ENCODE data around the gene NCKAP5.

NCKAP5 gene

DNA sequence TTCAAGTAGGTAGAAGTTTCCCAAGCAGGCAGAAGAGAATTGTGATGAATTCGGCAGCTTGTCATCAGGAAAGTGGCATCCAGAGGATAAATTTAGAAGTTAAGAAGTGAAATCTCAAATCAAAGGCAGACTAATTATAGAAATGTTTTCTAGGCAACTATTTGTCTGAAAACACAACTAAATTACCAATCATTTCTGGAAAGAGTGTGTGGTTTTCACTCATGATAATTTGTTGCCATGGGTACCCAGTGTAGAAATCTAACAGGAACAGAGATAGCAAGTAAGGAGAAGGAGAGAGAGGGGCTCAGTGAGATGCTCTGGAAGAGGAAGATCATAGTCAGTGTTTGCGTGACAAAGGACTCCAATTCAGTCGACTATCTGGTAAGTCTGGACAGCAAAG is 208.1 kb downstream of the NCKAP5 start:
- DNase-seq (ENCODE audit: extremely low read depth in 1 of 2, low read depth in 1 of 2) = no peak

DNA sequence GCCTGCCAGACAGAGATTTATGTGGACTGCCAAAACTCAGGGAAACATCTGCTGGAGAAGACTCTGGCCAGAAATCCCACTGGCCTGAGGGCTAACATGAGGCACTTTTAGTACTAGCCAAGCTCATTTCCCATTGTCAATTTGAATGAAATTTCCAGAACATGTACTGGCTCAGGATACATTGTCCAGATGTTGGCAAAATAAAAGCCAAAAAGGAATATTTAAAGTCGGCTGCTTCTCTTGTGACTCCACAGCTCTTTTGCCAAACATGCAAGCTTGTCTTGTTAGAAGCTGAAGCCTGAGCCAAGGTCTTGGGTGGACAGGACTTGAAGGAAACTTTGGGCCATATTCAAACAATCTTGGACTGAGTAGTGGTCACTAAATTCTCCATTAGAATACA is 215.5 kb downstream of the NCKAP5 start:
- no peak for DNase-seq (ENCODE audit: extremely low read depth in 1 of 2, low read depth in 1 of 2)

DNA sequence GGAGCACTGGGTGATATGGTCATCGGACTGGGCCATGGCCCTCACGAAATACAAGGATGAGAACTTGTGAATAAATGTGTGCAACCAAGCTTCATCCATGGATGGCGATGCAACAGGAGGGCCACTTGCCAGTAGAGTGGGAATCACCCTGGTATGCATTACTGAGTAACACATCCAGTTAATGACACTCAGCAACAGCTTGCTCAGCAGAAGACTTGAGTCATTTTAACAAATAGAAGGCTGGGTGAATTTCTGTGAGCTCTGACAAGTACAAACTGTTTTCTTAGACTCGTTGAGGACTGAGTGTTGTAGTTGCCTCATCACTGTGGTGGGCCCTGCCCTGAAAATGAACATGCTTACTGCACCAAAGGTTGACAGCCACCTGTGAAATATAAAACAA is 221.6 kb downstream of the NCKAP5 start:
- DNase-seq (ENCODE audit: extremely low read depth in 1 of 2, low read depth in 1 of 2) = no peak

- no peak for DNase-seq (ENCODE audit: extremely low read depth in 1 of 2, low read depth in 1 of 2)
Observed at GRCh38 chr2:133345638-133346037, 222.6 kb downstream of the NCKAP5 start.

GRCh38 chr2:133344849-133345248 is 223.4 kb downstream of the NCKAP5 start:
- DNase-seq (ENCODE audit: extremely low read depth in 1 of 2, low read depth in 1 of 2) = no peak

- no peak for DNase-seq (ENCODE audit: extremely low read depth in 1 of 2, low read depth in 1 of 2)
Observed at GRCh38 chr2:133343018-133343352, 225.3 kb downstream of the NCKAP5 start.

DNA sequence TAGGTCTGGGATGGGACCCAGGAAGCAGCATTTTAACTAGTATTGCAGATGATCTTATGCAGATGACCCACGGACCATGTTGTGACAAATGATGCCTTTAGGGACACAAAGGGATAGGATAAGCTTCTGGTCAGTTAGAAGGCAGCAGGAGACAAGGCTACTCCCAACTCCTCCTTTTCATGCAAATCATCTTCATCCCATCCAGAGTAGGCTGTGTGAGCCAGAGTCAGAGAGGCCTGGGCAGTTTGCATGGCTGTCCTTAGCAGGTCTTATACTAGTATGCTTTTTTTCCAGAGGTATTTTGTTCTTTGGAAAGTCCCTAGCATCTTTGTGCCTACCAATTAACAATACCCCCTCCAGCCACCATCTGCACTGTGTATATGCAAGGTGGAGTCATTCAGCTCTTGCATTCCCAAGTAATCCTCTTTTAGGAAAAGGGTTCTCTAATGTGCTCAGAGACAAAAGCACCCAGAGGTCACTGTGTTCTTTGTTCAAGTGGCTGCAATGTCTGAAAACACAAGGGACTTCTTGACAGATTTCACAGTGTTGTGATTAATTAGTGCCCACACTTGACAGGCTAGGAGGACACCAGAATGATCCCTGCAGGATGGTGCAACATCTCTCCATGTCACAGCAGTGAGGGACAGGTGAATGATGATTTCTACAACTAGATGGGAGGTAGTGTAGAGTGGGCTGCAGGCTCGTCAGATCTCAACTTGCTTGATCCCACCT is 225.8 kb downstream of the NCKAP5 start:
- no peak for DNase-seq (ENCODE audit: extremely low read depth in 1 of 2, low read depth in 1 of 2)

DNA sequence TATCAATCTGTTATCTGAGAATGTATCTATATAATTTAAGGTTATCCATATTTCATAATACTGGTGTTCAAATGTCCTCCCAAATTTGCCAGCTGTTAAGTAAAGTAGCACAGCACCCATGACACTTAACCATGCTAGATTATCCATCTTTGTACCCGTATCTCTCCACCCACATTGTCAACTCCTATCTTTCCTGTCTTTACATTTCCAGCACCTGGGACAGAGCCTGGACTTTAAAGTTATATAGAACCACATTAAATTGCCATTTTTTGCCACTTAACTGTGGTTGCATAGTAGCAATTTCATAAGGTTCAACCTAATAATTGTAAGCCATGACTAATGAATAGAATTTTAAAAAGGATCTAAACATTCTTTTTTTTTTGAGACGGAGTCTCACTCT is 226.7 kb downstream of the NCKAP5 start:
- DNase-seq (ENCODE audit: extremely low read depth in 1 of 2, low read depth in 1 of 2) = no peak

DNA sequence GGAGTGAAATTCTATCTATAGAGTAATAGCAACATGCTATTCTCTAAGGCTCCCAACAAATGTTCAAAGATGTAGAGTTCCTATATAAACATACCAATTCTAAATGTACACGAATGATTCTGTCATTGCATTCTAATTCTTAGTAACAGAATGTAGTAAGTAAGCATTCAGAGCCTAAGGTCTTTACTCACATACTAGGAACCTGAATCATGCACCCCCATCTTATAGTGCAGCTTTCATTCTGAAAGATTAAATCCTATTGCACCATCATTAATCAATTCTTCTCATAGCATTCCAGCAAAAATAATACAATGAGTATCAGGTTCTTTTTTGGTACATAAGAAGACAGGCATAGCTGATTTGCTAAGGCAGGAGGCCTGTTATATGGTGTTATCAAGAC is 230.0 kb downstream of the NCKAP5 start:
- DNase-seq (ENCODE audit: extremely low read depth in 1 of 2, low read depth in 1 of 2) = no peak

DNA sequence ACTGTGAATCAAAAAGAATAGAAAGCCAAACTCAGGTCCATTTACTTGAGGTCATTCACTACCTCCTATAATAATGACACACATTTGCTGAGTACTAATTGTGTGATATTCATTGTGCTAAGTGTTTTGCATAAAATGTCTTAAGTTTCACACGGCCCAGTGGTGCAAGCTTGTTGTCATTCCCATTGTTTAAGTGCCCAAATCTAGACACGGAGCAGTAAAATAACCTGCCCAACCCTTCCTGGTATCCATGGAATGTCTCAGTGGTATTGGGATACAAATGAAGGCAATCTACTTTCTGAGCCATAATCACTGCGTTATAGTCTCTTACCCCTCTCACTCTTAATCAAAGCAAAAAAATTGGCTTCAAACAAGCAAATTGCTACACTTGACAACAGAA is 233.3 kb downstream of the NCKAP5 start:
- no peak for DNase-seq (ENCODE audit: extremely low read depth in 1 of 2, low read depth in 1 of 2)

DNA sequence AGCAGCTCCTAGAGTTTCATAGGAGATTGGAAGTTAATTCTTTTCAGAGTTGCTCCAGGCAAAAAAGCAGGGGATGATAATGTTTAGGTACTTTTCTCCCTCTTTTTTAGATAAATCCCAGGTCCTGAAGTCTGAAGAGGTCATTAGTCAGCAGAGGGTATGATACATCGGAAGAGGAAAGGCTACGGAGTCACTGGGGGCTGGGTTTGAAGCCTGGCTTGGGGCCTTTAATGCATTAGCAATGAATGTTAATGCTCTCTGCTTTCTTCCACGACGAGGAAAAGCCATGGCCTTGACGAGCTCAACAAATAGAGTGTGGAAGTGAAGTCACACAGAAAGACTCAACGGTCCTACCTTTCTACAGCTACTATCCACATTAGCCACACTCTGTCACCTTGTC is 235.1 kb downstream of the NCKAP5 start:
- DNase-seq (ENCODE audit: extremely low read depth in 1 of 2, low read depth in 1 of 2) = no peak

- DNase-seq (ENCODE audit: extremely low read depth in 1 of 2, low read depth in 1 of 2) = no peak
Observed at GRCh38 chr2:133331436-133331835, 236.8 kb downstream of the NCKAP5 start.

- DNase-seq (ENCODE audit: extremely low read depth in 1 of 2, low read depth in 1 of 2) = no peak
Observed at GRCh38 chr2:133326652-133327397, 241.4 kb downstream of the NCKAP5 start.

- no peak for DNase-seq (ENCODE audit: extremely low read depth in 1 of 2, low read depth in 1 of 2)
Observed at GRCh38 chr2:133324150-133324561, 244.1 kb downstream of the NCKAP5 start.

GRCh38 chr2:133322909-133323308 is 245.4 kb downstream of the NCKAP5 start:
- DNase-seq (ENCODE audit: extremely low read depth in 1 of 2, low read depth in 1 of 2) = no peak

GRCh38 chr2:133317178-133317577 is 251.1 kb downstream of the NCKAP5 start:
- DNase-seq (ENCODE audit: extremely low read depth in 1 of 2, low read depth in 1 of 2) = no peak

DNA sequence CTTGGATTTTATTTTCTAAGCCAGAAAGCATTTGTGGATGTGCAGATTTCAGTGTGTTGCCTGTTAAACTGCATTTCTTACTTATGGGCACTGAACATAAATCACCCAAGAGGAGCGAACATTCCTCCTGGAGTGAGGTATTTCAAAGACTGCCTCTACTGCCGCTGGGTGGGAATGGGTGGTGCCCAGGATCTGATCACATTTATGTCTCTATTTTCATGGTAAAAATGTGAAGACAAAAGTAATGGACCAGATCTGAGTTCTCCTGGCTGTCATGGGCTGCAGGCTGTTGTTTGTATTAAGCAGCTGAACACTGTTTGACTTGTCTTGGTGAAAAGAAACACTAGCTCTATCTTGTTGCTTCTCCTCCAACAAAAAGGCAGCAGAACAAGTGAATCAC is 251.7 kb downstream of the NCKAP5 start:
- no peak for DNase-seq (ENCODE audit: extremely low read depth in 1 of 2, low read depth in 1 of 2)

- DNase-seq (ENCODE audit: extremely low read depth in 1 of 2, low read depth in 1 of 2) = no peak
Observed at GRCh38 chr2:133315280-133315679, 253.0 kb downstream of the NCKAP5 start.

DNA sequence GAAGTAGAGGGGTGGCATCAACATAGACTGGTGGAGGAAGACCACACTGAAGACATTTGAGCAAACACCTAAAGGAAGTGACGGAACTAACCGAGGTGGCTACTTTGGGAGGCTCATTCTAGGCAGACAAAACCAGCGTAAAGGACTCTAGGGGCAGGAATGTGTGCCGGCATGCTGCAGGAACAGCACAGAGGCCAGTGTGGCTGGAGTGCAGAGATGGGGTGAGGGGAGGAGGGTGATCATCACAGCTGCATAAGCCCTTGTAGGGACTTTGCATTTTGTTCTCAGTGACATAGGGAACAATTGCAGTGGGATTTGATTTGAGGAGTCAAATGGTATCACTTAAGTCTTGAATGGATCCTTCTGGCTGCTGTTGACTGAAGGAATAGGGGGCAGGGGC is 253.5 kb downstream of the NCKAP5 start:
- DNase-seq (ENCODE audit: extremely low read depth in 1 of 2, low read depth in 1 of 2) = no peak

GRCh38 chr2:133312038-133312729 is 256.1 kb downstream of the NCKAP5 start:
- no peak for DNase-seq (ENCODE audit: extremely low read depth in 1 of 2, low read depth in 1 of 2)

- no peak for DNase-seq (ENCODE audit: extremely low read depth in 1 of 2, low read depth in 1 of 2)
Observed at GRCh38 chr2:133306236-133306635, 262.0 kb downstream of the NCKAP5 start.

DNA sequence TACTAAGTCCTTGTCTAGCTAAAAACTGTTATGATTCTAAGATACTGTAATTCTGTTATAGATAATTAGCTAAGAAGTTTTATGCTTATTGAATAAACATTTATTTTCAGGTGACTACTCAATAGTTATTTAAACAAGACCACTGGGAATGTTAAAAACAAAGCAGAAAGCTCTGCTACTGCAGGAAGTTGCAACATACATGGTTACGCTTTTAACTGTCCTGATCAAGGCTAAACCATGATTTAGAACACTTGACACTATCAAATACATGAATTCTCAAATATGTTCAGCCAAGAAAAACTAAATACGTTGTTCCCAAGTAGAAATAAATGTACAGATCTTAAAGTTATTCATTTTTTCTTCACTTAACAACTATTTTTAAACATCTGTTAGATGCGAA is 263.9 kb downstream of the NCKAP5 start:
- no peak for DNase-seq (ENCODE audit: extremely low read depth in 1 of 2, low read depth in 1 of 2)
